ENCODE results near the gene EIF2B5.
A peak's percentile ranks its signal among the peaks of the same experiment; 100 is the strongest.

Gene EIF2B5

DNA sequence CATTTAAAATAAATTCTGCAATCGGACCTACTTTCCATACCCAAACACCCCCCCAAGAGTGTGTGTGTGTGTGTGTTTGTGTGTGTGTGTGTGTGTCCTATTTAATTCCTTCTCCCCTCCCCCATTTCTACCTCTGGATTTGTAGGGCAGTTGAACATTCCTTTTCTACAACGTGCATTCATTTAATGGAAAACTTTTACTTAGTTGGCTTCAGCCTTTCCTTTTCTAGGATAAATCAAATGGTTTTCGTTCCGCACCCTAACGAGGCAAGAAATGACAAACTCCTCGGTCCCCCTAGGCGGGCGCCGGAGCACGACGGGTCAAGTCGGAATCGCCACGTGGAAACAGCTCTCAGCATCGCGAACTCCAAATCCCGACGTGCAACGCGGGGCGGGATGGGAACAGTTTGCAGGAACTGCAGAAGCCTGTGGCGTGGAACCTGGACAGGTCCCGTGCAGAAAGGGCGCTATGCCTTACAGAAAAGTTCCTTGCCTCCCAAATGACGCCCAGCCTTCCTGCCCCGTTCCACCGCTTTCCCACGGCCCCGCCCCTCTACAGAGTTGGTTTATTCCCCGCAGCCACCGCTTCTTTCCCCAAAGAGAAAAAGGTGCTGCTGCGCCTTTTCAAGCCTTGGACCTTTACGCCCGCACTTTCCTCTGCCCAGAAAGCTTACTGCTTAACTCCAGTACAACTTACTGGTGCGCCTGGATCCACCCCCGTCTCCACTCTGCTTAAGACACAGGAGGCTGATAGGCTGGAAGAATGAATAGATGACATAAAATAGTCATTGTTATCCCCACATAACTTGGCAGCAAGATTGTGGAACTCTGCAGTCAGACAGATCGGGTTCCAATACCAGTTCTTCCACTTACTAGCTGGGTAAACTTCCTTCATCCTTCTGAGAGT lies 1.1 kb upstream of the EIF2B5 start:
- peak overlapping the region; percentile 89; the same call in 1 of the 2 replicates for H3K9ac ChIP-seq (ENCODE audit: low read length)
- H3F3A ChIP-seq (ENCODE audit: insufficient read depth, low read length), result 0 out of 2 replicates have a peak, but pooled peaks cover 3% of the 10 kb centered on the region
- peak; percentile 85 for DNase-seq
- no peaks in the 10 kb centered on the region for H3K27me3 ChIP-seq (replicated peaks; ENCODE audit: insufficient read depth, low read length)
- H2AFZ ChIP-seq (ENCODE audit: low read length), result peak overlapping the region; percentile 98
- H3K4me1 ChIP-seq (ENCODE audit: low read length), result peaks cover 17% of the 10 kb centered on the region
- H3K4me3 ChIP-seq (ENCODE audit: low read length), result peak overlapping the region; percentile 77
- peaks cover 6% of the 10 kb centered on the region; the same call in 1 of the 2 replicates for H3K36me3 ChIP-seq (replicated peaks; ENCODE audit: insufficient read depth, low read length)
- no peaks in the 10 kb centered on the region for H4K20me1 ChIP-seq (ENCODE audit: insufficient read depth, low read length)
- TF ChIP-seq, protein P1, sequence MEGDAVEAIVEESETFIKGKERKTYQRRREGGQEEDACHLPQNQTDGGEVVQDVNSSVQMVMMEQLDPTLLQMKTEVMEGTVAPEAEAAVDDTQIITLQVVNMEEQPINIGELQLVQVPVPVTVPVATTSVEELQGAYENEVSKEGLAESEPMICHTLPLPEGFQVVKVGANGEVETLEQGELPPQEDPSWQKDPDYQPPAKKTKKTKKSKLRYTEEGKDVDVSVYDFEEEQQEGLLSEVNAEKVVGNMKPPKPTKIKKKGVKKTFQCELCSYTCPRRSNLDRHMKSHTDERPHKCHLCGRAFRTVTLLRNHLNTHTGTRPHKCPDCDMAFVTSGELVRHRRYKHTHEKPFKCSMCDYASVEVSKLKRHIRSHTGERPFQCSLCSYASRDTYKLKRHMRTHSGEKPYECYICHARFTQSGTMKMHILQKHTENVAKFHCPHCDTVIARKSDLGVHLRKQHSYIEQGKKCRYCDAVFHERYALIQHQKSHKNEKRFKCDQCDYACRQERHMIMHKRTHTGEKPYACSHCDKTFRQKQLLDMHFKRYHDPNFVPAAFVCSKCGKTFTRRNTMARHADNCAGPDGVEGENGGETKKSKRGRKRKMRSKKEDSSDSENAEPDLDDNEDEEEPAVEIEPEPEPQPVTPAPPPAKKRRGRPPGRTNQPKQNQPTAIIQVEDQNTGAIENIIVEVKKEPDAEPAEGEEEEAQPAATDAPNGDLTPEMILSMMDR (IDR thresholded peaks at IDR 0.05; ENCODE audit: low read length), result no peak
- no peak for TF ChIP-seq EZH2 (optimal IDR thresholded peaks at IDR 0.05; ENCODE audit: low read depth, low read length)
- H3K4me2 ChIP-seq (ENCODE audit: low read depth, low read length), result peak overlapping the region; percentile 87
- peaks cover 46% of the 10 kb centered on the region for H3K79me2 ChIP-seq (ENCODE audit: low read length)
- H3K27ac ChIP-seq (ENCODE audit: low read length), result peak overlapping the region; percentile 55; the same call in 1 of the 2 replicates
- no peaks in the 10 kb centered on the region for H3K9me2 ChIP-seq (replicated peaks; ENCODE audit: insufficient read depth, low read length)
- no peaks in the 10 kb centered on the region for H3K9me3 ChIP-seq (replicated peaks; ENCODE audit: insufficient read depth, low read length)

DNA sequence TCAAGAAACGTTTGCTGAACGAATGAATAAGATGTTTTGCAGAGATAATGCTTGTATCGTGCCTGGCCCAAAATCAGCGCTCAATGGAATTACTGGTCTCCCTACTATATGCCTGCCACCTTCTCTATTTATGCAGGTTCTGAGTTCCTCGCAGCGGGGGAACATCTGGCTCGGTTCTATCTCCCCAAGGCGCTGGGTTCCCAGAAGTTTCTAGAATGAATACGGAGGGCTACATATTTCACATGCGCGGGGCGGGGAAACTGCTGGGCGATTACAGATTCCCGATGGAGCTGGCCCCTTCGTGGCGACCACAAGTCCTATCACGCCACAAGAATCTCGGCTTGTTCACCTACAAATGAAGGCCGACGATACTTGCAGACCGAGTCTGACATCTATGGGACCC lies 411 bp upstream of the EIF2B5 start:
- Histone ChIP-seq H3F3A (ENCODE audit: insufficient read depth, low read length) (0 out of 2 replicates have a peak, but pooled peaks cover 3% of the 10 kb centered on the region), H4K20me1 (ENCODE audit: insufficient read depth, low read length) (no peaks in the 10 kb centered on the region), H3K27ac (ENCODE audit: low read length) (peak overlapping the region; percentile 55; the same call in 1 of the 2 replicates), H3K36me3 (replicated peaks; ENCODE audit: insufficient read depth, low read length) (peaks cover 6% of the 10 kb centered on the region; the same call in 1 of the 2 replicates), H3K4me3 (ENCODE audit: low read length) (peak overlapping the region; percentile 77), H3K4me2 (ENCODE audit: low read depth, low read length) (peak overlapping the region; percentile 87), H3K27me3 (replicated peaks; ENCODE audit: insufficient read depth, low read length) (no peaks in the 10 kb centered on the region), H3K9me3 (replicated peaks; ENCODE audit: insufficient read depth, low read length) (no peaks in the 10 kb centered on the region), H3K4me1 (ENCODE audit: low read length) (peaks cover 17% of the 10 kb centered on the region), H3K9ac (ENCODE audit: low read length) (peak overlapping the region; percentile 89), H3K9me2 (replicated peaks; ENCODE audit: insufficient read depth, low read length) (no peaks in the 10 kb centered on the region), H3K79me2 (ENCODE audit: low read length) (peaks cover 46% of the 10 kb centered on the region), H2AFZ (ENCODE audit: low read length) (peak overlapping the region; percentile 98)
- no peak for DNase-seq
- TF ChIP-seq EZH2phosphoT487 (IDR thresholded peaks at IDR 0.05; ENCODE audit: low read length), result no peak
- no peak for TF ChIP-seq EZH2 (optimal IDR thresholded peaks at IDR 0.05; ENCODE audit: low read depth, low read length)
- TF ChIP-seq, protein P1 (IDR thresholded peaks at IDR 0.05; ENCODE audit: low read length), result no peak

- H3K4me1 ChIP-seq (ENCODE audit: low read length), result peaks cover 17% of the 10 kb centered on the region
- H3K36me3 ChIP-seq (replicated peaks; ENCODE audit: insufficient read depth, low read length), result peaks cover 13% of the 10 kb centered on the region
- H3K27me3 ChIP-seq (replicated peaks; ENCODE audit: insufficient read depth, low read length), result no peaks in the 10 kb centered on the region
- peak overlapping the region; percentile 89 for H3K9ac ChIP-seq (ENCODE audit: low read length)
- no peak for DNase-seq
- no peaks in the 10 kb centered on the region for H3K9me2 ChIP-seq (replicated peaks; ENCODE audit: insufficient read depth, low read length)
- H2AFZ ChIP-seq (ENCODE audit: low read length), result peak overlapping the region; percentile 98
- peak overlapping the region; percentile 77 for H3K4me3 ChIP-seq (ENCODE audit: low read length)
- H3K79me2 ChIP-seq (ENCODE audit: low read length), result peaks cover 57% of the 10 kb centered on the region
- H3F3A ChIP-seq (ENCODE audit: insufficient read depth, low read length), result 0 out of 2 replicates have a peak, but pooled peaks cover 3% of the 10 kb centered on the region
- no peaks in the 10 kb centered on the region for H4K20me1 ChIP-seq (ENCODE audit: insufficient read depth, low read length)
- TF ChIP-seq EZH2 (optimal IDR thresholded peaks at IDR 0.05; ENCODE audit: low read depth, low read length), result no peak
- no peak for TF ChIP-seq EZH2phosphoT487 (IDR thresholded peaks at IDR 0.05; ENCODE audit: low read length)
- TF ChIP-seq, protein P1 (IDR thresholded peaks at IDR 0.05; ENCODE audit: low read length), result no peak
- H3K9me3 ChIP-seq (replicated peaks; ENCODE audit: insufficient read depth, low read length), result no peaks in the 10 kb centered on the region
- peak overlapping the region; percentile 87 for H3K4me2 ChIP-seq (ENCODE audit: low read depth, low read length)
- peak overlapping the region; percentile 55; the same call in 1 of the 2 replicates for H3K27ac ChIP-seq (ENCODE audit: low read length)
These were observed 728 bp downstream of the EIF2B5 start for GRCh38 chr3:184135911-184136260.
